K562 (cell line): ENCODE data around the gene LZTS3.

ENCODE experiments used
- CEBPB ChIP-seq: fragments of 450-650 bp; IDR thresholded peaks from 2 replicates; pipeline ENCODE4 v1.6.1; 2016; ENCODE audit warnings: missing genetic modification characterization, missing compliant biosample characterization
- E2F3 ChIP-seq: fragments of 250-450 bp; sonication (Bioruptor Pico); IDR thresholded peaks from 2 replicates; pipeline ENCODE4 v1.4.0; 2020; ENCODE audit warnings: mild to moderate bottlenecking
- KHSRP ChIP-seq: fragments of 450-650 bp; IDR thresholded peaks from 2 replicates; pipeline ENCODE4 v1.6.1; 2017
- LEF1 ChIP-seq: fragments of 450-650 bp; IDR thresholded peaks from 2 replicates; pipeline ENCODE4 v1.6.1; 2016; ENCODE audit warnings: mild to moderate bottlenecking
- MYBL2 ChIP-seq, 2 experiments: fragments of 450-650 bp in 1 of 2; sonication (generic) in 1 of 2; formaldehyde crosslinking in 1 of 2; IDR thresholded peaks; 2 replicates each; pipeline versions ENCODE4 v1.6.1 to v1.8.1; 2017 to 2022; ENCODE audit warnings: borderline replicate concordance in 1 of 2, inconsistent platforms in 1 of 2, low read depth in 1 of 2, mild to moderate bottlenecking in 1 of 2, missing genetic modification reagents in 1 of 2, moderate library complexity in 1 of 2
- MYC ChIP-seq, 2 experiments: fragments of 250-450 bp in 1 of 2; sonication (Bioruptor Pico) in 1 of 2; IDR thresholded peaks; 2 replicates each; pipeline versions ENCODE4 v1.5.1 to v1.6.1; 2012 to 2021; ENCODE audit warnings: low read depth in 2 of 2, borderline replicate concordance in 1 of 2, improper control_type of control experiment in 1 of 2, low read length in 1 of 2, mild to moderate bottlenecking in 1 of 2, moderate library complexity in 1 of 2
- NRF1 ChIP-seq, 2 experiments: fragments of 450-650 bp; IDR thresholded peaks in 1 of 2; conservative IDR thresholded peaks in 1 of 2; 2 replicates each; pipeline ENCODE4 v1.6.1; 2014; ENCODE audit warnings: mild to moderate bottlenecking in 2 of 2
- PCBP1 ChIP-seq: fragments of 200-400 bp; formaldehyde crosslinking; IDR thresholded peaks from 2 replicates; pipeline ENCODE4 v1.6.1; 2018; ENCODE audit warnings: mild to moderate bottlenecking, low read depth, low read length; ENCODE audit not compliant: poor library complexity, severe bottlenecking
- POLR2A ChIP-seq: fragments of 450-650 bp; conservative IDR thresholded peaks from 2 replicates; pipeline ENCODE4 v1.6.1; 2016
- RCOR1 ChIP-seq, 2 experiments: IDR thresholded peaks; 2 replicates each; pipeline ENCODE4 v1.6.1; 2012; ENCODE audit warnings: low read depth in 2 of 2, low read length in 2 of 2, borderline replicate concordance in 1 of 2, improper control_type of control experiment in 1 of 2
- SRF ChIP-seq, 2 experiments: fragments of 250-450, 450-650 bp in 1 of 2; sonication (Bioruptor Pico) in 1 of 2; sonication (generic) in 1 of 2; formaldehyde crosslinking; IDR thresholded peaks; 2 replicates each; pipeline versions ENCODE4 v1.5.0 to v1.5.1; 2020 to 2022; ENCODE audit warnings: mild to moderate bottlenecking in 1 of 2, missing genetic modification reagents in 1 of 2
- TCF7 ChIP-seq: sonication (generic); IDR thresholded peaks from 2 replicates; pipeline ENCODE4 v1.6.1; 2016; ENCODE audit warnings: antibody characterized with exemption, borderline replicate concordance

GRCh38 chr20:3166913-3167342 is 6.4 kb downstream of the LZTS3 start:
- TF ChIP-seq TCF7, result no peak
- TF ChIP-seq NRF1 (conservative IDR thresholded peaks at IDR 0.05 in 1 of 2, IDR thresholded peaks at IDR 0.05 in 1 of 2), result no peak
- no peak for TF ChIP-seq POLR2A
- no peak for TF ChIP-seq KHSRP
- TF ChIP-seq MYC (IDR thresholded peaks at IDR 0.05; ENCODE audit: low read depth, low read length), result no peak
- TF ChIP-seq MYC (CRISPR knock-in tag; IDR thresholded peaks at IDR 0.05; ENCODE audit: borderline replicate concordance, low read depth), result no peak
- TF ChIP-seq CEBPB (tag), result no peak
- no peak for TF ChIP-seq SRF (CRISPR knock-in tag; IDR thresholded peaks at IDR 0.05)
- TF ChIP-seq MYBL2 (IDR thresholded peaks at IDR 0.05; ENCODE audit: low read depth), result no peak
- TF ChIP-seq MYBL2 (CRISPR knock-in tag; IDR thresholded peaks at IDR 0.05; ENCODE audit: borderline replicate concordance), result no peak
- no peak for TF ChIP-seq E2F3 (CRISPR knock-in tag)
- no peak for TF ChIP-seq PCBP1
- no peak for TF ChIP-seq RCOR1 (IDR thresholded peaks at IDR 0.05; ENCODE audit: borderline replicate concordance in 1 of 2, low read depth in 2 of 2, low read length in 2 of 2)
- no peak for TF ChIP-seq LEF1
